Esophagus squamous epithelium (tissue), 4 donors: ENCODE results near the gene DENND1C.

ENCODE experiments used
- CTCF ChIP-seq, 6 experiments: fragments of 450-650 bp in 4 of 6; fragments of 200-600 bp in 2 of 6; sonication (generic) in 2 of 6; IDR thresholded peaks; one replicate each; pipeline ENCODE4 v1.5.1; 2016 to 2019; ENCODE audit warnings: antibody characterized with exemption in 6 of 6, mild to moderate bottlenecking in 4 of 6, moderate library complexity in 4 of 6
- POLR2A ChIP-seq, 4 donors: fragments of 450-650 bp; IDR thresholded peaks; one replicate each; pipeline ENCODE4 v1.6.1; 2017; ENCODE audit warnings: antibody characterized with exemption in 4 of 4, mild to moderate bottlenecking in 4 of 4, moderate library complexity in 3 of 4

GRCh38 chr19:6524311-6524710 is 42.7 kb upstream of the DENND1C start:
- TF ChIP-seq POLR2A (IDR thresholded peaks at IDR 0.05) (no peak), CTCF (IDR thresholded peaks at IDR 0.05) (no peak)
